Measurements from ENCODE around the gene PSIP1.
A peak's percentile ranks its signal among the peaks of the same experiment; 100 is the strongest.
"Not testable (repeated sequence)": the region's sequence is repeated elsewhere in the genome, so short reads cannot be mapped to it uniquely, and the experiment has no call there.

The PSIP1 gene

GRCh38 chr9:15438891-15439290 is 71.9 kb downstream of the PSIP1 start:
- DNase-seq (ENCODE audit: low read depth, low spot score): no peak
- Histone ChIP-seq H3K9ac (ENCODE audit: insufficient read length) (no peak overlapping the region), H3K9me3 (ENCODE audit: low read depth, low read length) (no peaks in the 10 kb centered on the region), H3K36me3 (ENCODE audit: insufficient read depth, low read length) (peaks cover 73% of the 10 kb centered on the region), H3K4me3 (no peak overlapping the region), H3K27ac (no peak overlapping the region)
- TF ChIP-seq FOXP2 (optimal IDR thresholded peaks at IDR 0.05; ENCODE audit: control extremely low read depth, extremely low read length, insufficient read depth): no peak
- no peak for TF ChIP-seq POLR2AphosphoS5 (IDR thresholded peaks at IDR 0.05; ENCODE audit: borderline replicate concordance, low read depth, low read length)
- TF ChIP-seq EZH2 (IDR thresholded peaks at IDR 0.05): no peak

- no peaks in the 10 kb centered on the region for H3K9me3 ChIP-seq (ENCODE audit: low read depth, low read length)
- TF ChIP-seq FOXP2 (optimal IDR thresholded peaks at IDR 0.05; ENCODE audit: control extremely low read depth, extremely low read length, insufficient read depth) (no peak), POLR2AphosphoS5 (IDR thresholded peaks at IDR 0.05; ENCODE audit: borderline replicate concordance, low read depth, low read length) (no peak), EZH2 (IDR thresholded peaks at IDR 0.05) (no peak)
- H3K9ac ChIP-seq (ENCODE audit: insufficient read length): no peak overlapping the region
- peak overlapping the region; percentile 73 for H3K27ac ChIP-seq
- H3K36me3 ChIP-seq (ENCODE audit: insufficient read depth, low read length): peaks cover 75% of the 10 kb centered on the region
- H3K4me3 ChIP-seq: no peak overlapping the region
- DNase-seq (ENCODE audit: low read depth, low spot score): no peak
Observed at GRCh38 chr9:15433661-15434060, 77.1 kb downstream of the PSIP1 start.

GRCh38 chr9:15433191-15433590 is 77.6 kb downstream of the PSIP1 start:
- DNase-seq (ENCODE audit: low read depth, low spot score): no peak
- H3K27ac ChIP-seq: peak overlapping the region; percentile 73
- H3K36me3 ChIP-seq (ENCODE audit: insufficient read depth, low read length): peaks cover 74% of the 10 kb centered on the region
- no peak overlapping the region for H3K9ac ChIP-seq (ENCODE audit: insufficient read length)
- H3K9me3 ChIP-seq (ENCODE audit: low read depth, low read length): no peaks in the 10 kb centered on the region
- no peak for TF ChIP-seq POLR2AphosphoS5 (IDR thresholded peaks at IDR 0.05; ENCODE audit: borderline replicate concordance, low read depth, low read length)
- no peak for TF ChIP-seq EZH2 (IDR thresholded peaks at IDR 0.05)
- TF ChIP-seq FOXP2 (optimal IDR thresholded peaks at IDR 0.05; ENCODE audit: control extremely low read depth, extremely low read length, insufficient read depth): no peak
- no peak overlapping the region for H3K4me3 ChIP-seq

GRCh38 chr9:15430920-15431844 is 79.6 kb downstream of the PSIP1 start:
- Histone ChIP-seq H3K9ac (ENCODE audit: insufficient read length) (no peak overlapping the region), H3K36me3 (ENCODE audit: insufficient read depth, low read length) (peaks cover 72% of the 10 kb centered on the region), H3K4me3 (peak overlapping the region; percentile 4), H3K9me3 (ENCODE audit: low read depth, low read length) (no peaks in the 10 kb centered on the region), H3K27ac (peak overlapping the region; percentile 67)
- TF ChIP-seq POLR2AphosphoS5 (IDR thresholded peaks at IDR 0.05; ENCODE audit: borderline replicate concordance, low read depth, low read length) (no peak), EZH2 (IDR thresholded peaks at IDR 0.05) (no peak), FOXP2 (optimal IDR thresholded peaks at IDR 0.05; ENCODE audit: control extremely low read depth, extremely low read length, insufficient read depth) (no peak)
- DNase-seq (ENCODE audit: low read depth, low spot score): no peak

GRCh38 chr9:15427702-15428101 is 83.1 kb downstream of the PSIP1 start:
- H3K27ac ChIP-seq; H3K9me3 ChIP-seq (ENCODE audit: low read depth, low read length); H3K9ac ChIP-seq (ENCODE audit: insufficient read length); H3K4me3 ChIP-seq; DNase-seq (ENCODE audit: low read depth, low spot score): not testable (repeated sequence)
- H3K36me3 ChIP-seq (ENCODE audit: insufficient read depth, low read length): peaks cover 56% of the 10 kb centered on the region

- H3K9ac ChIP-seq (ENCODE audit: insufficient read length): no peak overlapping the region
- H3K36me3 ChIP-seq (ENCODE audit: insufficient read depth, low read length): peaks cover 50% of the 10 kb centered on the region
- no peaks in the 10 kb centered on the region for H3K9me3 ChIP-seq (ENCODE audit: low read depth, low read length)
- TF ChIP-seq FOXP2 (optimal IDR thresholded peaks at IDR 0.05; ENCODE audit: control extremely low read depth, extremely low read length, insufficient read depth) (no peak), POLR2AphosphoS5 (IDR thresholded peaks at IDR 0.05; ENCODE audit: borderline replicate concordance, low read depth, low read length) (no peak), EZH2 (IDR thresholded peaks at IDR 0.05) (no peak)
- no peak overlapping the region for H3K27ac ChIP-seq
- no peak overlapping the region for H3K4me3 ChIP-seq
- no peak for DNase-seq (ENCODE audit: low read depth, low spot score)
Observed at GRCh38 chr9:15426019-15426418, 84.8 kb downstream of the PSIP1 start.

- DNase-seq (ENCODE audit: low read depth, low spot score): no peak
- TF ChIP-seq EZH2 (IDR thresholded peaks at IDR 0.05) (no peak), POLR2AphosphoS5 (IDR thresholded peaks at IDR 0.05; ENCODE audit: borderline replicate concordance, low read depth, low read length) (no peak), FOXP2 (optimal IDR thresholded peaks at IDR 0.05; ENCODE audit: control extremely low read depth, extremely low read length, insufficient read depth) (no peak)
- Histone ChIP-seq H3K9ac (ENCODE audit: insufficient read length) (peak overlapping the region; percentile 79), H3K4me3 (peak overlapping the region; percentile 92), H3K9me3 (ENCODE audit: low read depth, low read length) (no peaks in the 10 kb centered on the region), H3K27ac (no peak overlapping the region), H3K36me3 (ENCODE audit: insufficient read depth, low read length) (peaks cover 38% of the 10 kb centered on the region)
Observed at GRCh38 chr9:15423231-15423985, 87.4 kb downstream of the PSIP1 start.

DNA sequence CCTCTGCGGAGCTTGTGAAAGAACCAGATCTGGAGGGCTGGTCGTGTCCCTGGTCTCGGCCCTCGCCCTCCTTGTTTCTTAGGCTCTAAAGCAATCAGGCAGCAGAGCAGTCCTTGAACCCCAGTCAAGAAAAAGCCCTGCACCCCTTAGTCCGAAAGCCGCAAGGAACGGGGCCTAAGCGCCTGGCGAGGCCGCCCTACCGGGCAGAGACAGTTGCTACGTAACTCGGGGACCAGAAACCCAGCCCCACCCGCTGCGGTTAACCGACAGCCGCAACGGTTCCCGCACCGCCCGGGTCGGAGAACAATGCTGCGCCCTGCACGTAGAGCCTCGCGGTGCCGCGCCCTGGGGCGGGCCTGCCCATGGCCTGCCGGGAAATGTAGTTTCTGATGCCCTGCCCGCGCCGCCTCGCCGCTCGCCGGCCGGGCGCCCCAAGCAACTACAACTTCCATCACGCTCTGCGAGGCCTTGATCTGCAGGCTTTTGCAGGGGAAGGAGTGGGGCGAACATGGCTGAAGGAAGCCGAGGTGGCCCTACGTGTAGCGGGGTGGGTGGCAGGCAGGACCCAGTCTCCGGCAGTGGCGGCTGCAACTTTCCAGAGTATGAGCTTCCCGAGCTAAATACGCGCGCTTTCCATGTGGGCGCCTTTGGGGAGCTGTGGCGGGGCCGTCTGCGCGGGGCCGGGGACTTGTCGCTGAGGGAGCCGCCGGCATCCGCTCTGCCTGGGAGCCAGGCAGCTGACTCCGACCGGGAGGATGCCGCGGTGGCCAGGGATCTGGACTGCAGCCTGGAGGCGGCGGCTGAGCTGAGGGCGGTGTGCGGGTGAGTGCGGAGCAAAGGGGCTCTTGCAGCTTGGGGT is 88.2 kb downstream of the PSIP1 start, which contains the start of gene SNAPC3:
Gene SNAPC3, plus strand, starts transcription at position 505 of the 859 bp plus-strand sequence. Its CDS starts 4 bp downstream, at position 509.
- TF ChIP-seq POLR2AphosphoS5 (IDR thresholded peaks at IDR 0.05; ENCODE audit: borderline replicate concordance, low read depth, low read length): peak; percentile 93
- no peak for TF ChIP-seq FOXP2 (optimal IDR thresholded peaks at IDR 0.05; ENCODE audit: control extremely low read depth, extremely low read length, insufficient read depth)
- Histone ChIP-seq H3K27ac (peak within 1 kb of the TSS; percentile 65), H3K9ac (ENCODE audit: insufficient read length) (peak within 1 kb of the TSS; percentile 81), H3K9me3 (ENCODE audit: low read depth, low read length) (no peaks in the 10 kb centered on the region), H3K4me3 (peak within 1 kb of the TSS; percentile 92), H3K36me3 (ENCODE audit: insufficient read depth, low read length) (peaks cover 30% of the 10 kb centered on the region)
- DNase-seq (ENCODE audit: low read depth, low spot score): peak; percentile 48

Measured in SK-N-MC (cell line).